ENCODE data around the gene KCNE1.

- TF ChIP-seq, protein P1, sequence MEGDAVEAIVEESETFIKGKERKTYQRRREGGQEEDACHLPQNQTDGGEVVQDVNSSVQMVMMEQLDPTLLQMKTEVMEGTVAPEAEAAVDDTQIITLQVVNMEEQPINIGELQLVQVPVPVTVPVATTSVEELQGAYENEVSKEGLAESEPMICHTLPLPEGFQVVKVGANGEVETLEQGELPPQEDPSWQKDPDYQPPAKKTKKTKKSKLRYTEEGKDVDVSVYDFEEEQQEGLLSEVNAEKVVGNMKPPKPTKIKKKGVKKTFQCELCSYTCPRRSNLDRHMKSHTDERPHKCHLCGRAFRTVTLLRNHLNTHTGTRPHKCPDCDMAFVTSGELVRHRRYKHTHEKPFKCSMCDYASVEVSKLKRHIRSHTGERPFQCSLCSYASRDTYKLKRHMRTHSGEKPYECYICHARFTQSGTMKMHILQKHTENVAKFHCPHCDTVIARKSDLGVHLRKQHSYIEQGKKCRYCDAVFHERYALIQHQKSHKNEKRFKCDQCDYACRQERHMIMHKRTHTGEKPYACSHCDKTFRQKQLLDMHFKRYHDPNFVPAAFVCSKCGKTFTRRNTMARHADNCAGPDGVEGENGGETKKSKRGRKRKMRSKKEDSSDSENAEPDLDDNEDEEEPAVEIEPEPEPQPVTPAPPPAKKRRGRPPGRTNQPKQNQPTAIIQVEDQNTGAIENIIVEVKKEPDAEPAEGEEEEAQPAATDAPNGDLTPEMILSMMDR (IDR thresholded peaks at IDR 0.05) = no peak
- no peak for TF ChIP-seq POLR2A (IDR thresholded peaks at IDR 0.05)
These were observed 14.2 kb upstream of the KCNE1 start for GRCh38 chr21:34526241-34526617.
